Activated T-helper 1 cell treated with anti-CD3 and anti-CD28 coated beads, Interleukin-12 subunit alpha, Interleukin-12 subunit beta, Interleukin-2, Interleukin-4 antibody, amounts not matched to agents 30 ng/mL and 10 ng/mL and 1 ng/mL, durations not matched to agents 14 hours and 24 hours and 36 hours (primary cell): ENCODE measurements around the gene TMEM170B. TPM values are rescaled to one million over a fixed set of nuclear protein-coding genes. Genes with fewer than 3 reads are reported as not detected.
"Not testable (repeated sequence)": the region's sequence is repeated elsewhere in the genome, so short reads cannot be mapped to it uniquely, and the experiment has no call there.

Source experiments
- DNase-seq: peaks from one replicate; pipeline ENCODE4 v3.0.0; 2021; ENCODE audit warnings: low spot score
- H3K27ac Mint-ChIP-seq: one replicate; pipeline ENCODE4 v1.8.0; 2021; ENCODE audit warnings: mild to moderate bottlenecking, mixed read lengths
- H3K27me3 Mint-ChIP-seq: one replicate; pipeline ENCODE4 v1.8.0; 2022; ENCODE audit warnings: mild to moderate bottlenecking, moderate library complexity, mixed read lengths; ENCODE audit not compliant: insufficient read depth
- H3K36me3 Mint-ChIP-seq: one replicate; pipeline ENCODE4 v1.8.0; 2021; ENCODE audit warnings: low read depth, mixed read lengths
- H3K4me1 Mint-ChIP-seq: one replicate; pipeline ENCODE4 v1.8.0; 2021; ENCODE audit warnings: low read depth, mixed read lengths
- H3K4me3 Mint-ChIP-seq: one replicate; pipeline ENCODE4 v1.8.0; 2021; ENCODE audit warnings: mild to moderate bottlenecking, moderate library complexity, mixed read lengths
- H3K9me3 Mint-ChIP-seq: one replicate; pipeline ENCODE4 v1.8.0; 2021; ENCODE audit warnings: mixed read lengths
- intact Hi-C: fragments of 100-400 bp; cut with micrococcal nuclease; formaldehyde crosslinking; loops from one replicate; pipeline ENCODE4 v1.15.1; 2024
- total RNA-seq: library from RNA; stranded (reverse); gene quantifications from 2 replicates; pipeline ENCODE4 v1.2.3, GENCODE V29; 2022

Gene TMEM170B
- total RNA-seq, 1 donor from 2014 or later: 0.78 TPM

- H3K4me1 Mint-ChIP-seq: peaks cover 17% of the 10 kb centered on the region
- H3K36me3 Mint-ChIP-seq: no peaks in the 10 kb centered on the region
- peaks cover 64% of the 10 kb centered on the region for H3K27me3 Mint-ChIP-seq
- H3K4me3 Mint-ChIP-seq: peak overlapping the region; percentile 81
- peak; percentile 9 for DNase-seq
- intact Hi-C loops: loop anchor here (2.0 to 5.0 kb wide), 5 partner anchors 126 to 1765 kb away; partner anchors contain the start of gene MAK
- H3K9me3 Mint-ChIP-seq: no peaks in the 10 kb centered on the region
- peak overlapping the region; percentile 44 for H3K27ac Mint-ChIP-seq
Measured at GRCh38 chr6:11538052-11538818, 686 bp downstream of the TMEM170B start.

GRCh38 chr6:11538819-11539468 is 1.4 kb downstream of the TMEM170B start:
- Mint-ChIP-seq H3K36me3 (no peaks in the 10 kb centered on the region), H3K4me1 (peaks cover 17% of the 10 kb centered on the region), H3K27me3 (peaks cover 64% of the 10 kb centered on the region), H3K4me3 (peak overlapping the region; percentile 81), H3K27ac (peak overlapping the region; percentile 44), H3K9me3 (no peaks in the 10 kb centered on the region)
- no peak for DNase-seq
- intact Hi-C loops: loop anchor here (2.0 to 5.0 kb wide), 5 partner anchors 127 to 1764 kb away; partner anchors contain the start of gene MAK

GRCh38 chr6:11542863-11543262 is 5.3 kb downstream of the TMEM170B start:
- H3K36me3 Mint-ChIP-seq: no peaks in the 10 kb centered on the region
- intact Hi-C loops: no loop called here

GRCh38 chr6:11543919-11544518 is 6.5 kb downstream of the TMEM170B start:
- Mint-ChIP-seq H3K27ac (no peak overlapping the region), H3K4me1 (peaks cover 2% of the 10 kb centered on the region), H3K36me3 (no peaks in the 10 kb centered on the region), H3K27me3 (peaks cover 34% of the 10 kb centered on the region), H3K4me3 (no peak overlapping the region), H3K9me3 (no peaks in the 10 kb centered on the region)
- DNase-seq: no peak
- intact Hi-C loops: no loop called here

More at GRCh38 chr6:11542863-11543262, 5.3 kb downstream of the TMEM170B start:
- Mint-ChIP-seq H3K27ac (no peak overlapping the region), H3K4me1 (peaks cover 7% of the 10 kb centered on the region), H3K9me3 (no peaks in the 10 kb centered on the region), H3K27me3 (peaks cover 40% of the 10 kb centered on the region), H3K4me3 (no peak overlapping the region)
- DNase-seq: no peak

GRCh38 chr6:11547846-11548245 is 10.3 kb downstream of the TMEM170B start:
- intact Hi-C loops, H3K27ac Mint-ChIP-seq, H3K4me3 Mint-ChIP-seq, H3K36me3 Mint-ChIP-seq, H3K9me3 Mint-ChIP-seq, H3K4me1 Mint-ChIP-seq, DNase-seq: not testable (repeated sequence)
- peaks cover 15% of the 10 kb centered on the region for H3K27me3 Mint-ChIP-seq

- H3K27me3 Mint-ChIP-seq, H3K36me3 Mint-ChIP-seq, DNase-seq, H3K4me3 Mint-ChIP-seq, H3K4me1 Mint-ChIP-seq, H3K27ac Mint-ChIP-seq, H3K9me3 Mint-ChIP-seq, intact Hi-C loops: not testable (repeated sequence)
Measured at GRCh38 chr6:11548578-11548977, 11.0 kb downstream of the TMEM170B start.

- intact Hi-C loops: no loop called here
- no peaks in the 10 kb centered on the region for H3K36me3 Mint-ChIP-seq
- no peaks in the 10 kb centered on the region for H3K4me1 Mint-ChIP-seq
- no peaks in the 10 kb centered on the region for H3K9me3 Mint-ChIP-seq
- H3K27ac Mint-ChIP-seq: no peak overlapping the region
- H3K27me3 Mint-ChIP-seq: peaks cover 5% of the 10 kb centered on the region
- no peak overlapping the region for H3K4me3 Mint-ChIP-seq
- no peak for DNase-seq
Measured at GRCh38 chr6:11551053-11551452, 13.5 kb downstream of the TMEM170B start.

GRCh38 chr6:11552442-11552841 is 14.9 kb downstream of the TMEM170B start:
- Mint-ChIP-seq H3K27ac (no peak overlapping the region), H3K4me1 (no peaks in the 10 kb centered on the region), H3K9me3 (no peaks in the 10 kb centered on the region), H3K36me3 (no peaks in the 10 kb centered on the region), H3K27me3 (peaks cover 5% of the 10 kb centered on the region), H3K4me3 (no peak overlapping the region)
- intact Hi-C loops: no loop called here
- no peak for DNase-seq

- no peak overlapping the region for H3K4me3 Mint-ChIP-seq
- H3K27me3 Mint-ChIP-seq: peaks cover 5% of the 10 kb centered on the region
- intact Hi-C loops: no loop called here
- no peaks in the 10 kb centered on the region for H3K9me3 Mint-ChIP-seq
- DNase-seq: no peak
- H3K36me3 Mint-ChIP-seq: no peaks in the 10 kb centered on the region
- H3K27ac Mint-ChIP-seq: no peak overlapping the region
- H3K4me1 Mint-ChIP-seq: no peaks in the 10 kb centered on the region
Measured at GRCh38 chr6:11553824-11554223, 16.3 kb downstream of the TMEM170B start.

GRCh38 chr6:11556309-11556708 is 18.8 kb downstream of the TMEM170B start:
- no peak for DNase-seq
- Mint-ChIP-seq H3K27me3 (peaks cover 3% of the 10 kb centered on the region), H3K36me3 (no peaks in the 10 kb centered on the region), H3K4me3 (no peak overlapping the region), H3K9me3 (no peaks in the 10 kb centered on the region), H3K27ac (no peak overlapping the region), H3K4me1 (no peaks in the 10 kb centered on the region)
- intact Hi-C loops: no loop called here

GRCh38 chr6:11563793-11564192 is 26.2 kb downstream of the TMEM170B start:
- Mint-ChIP-seq H3K4me1 (no peaks in the 10 kb centered on the region), H3K27ac (no peak overlapping the region), H3K4me3 (no peak overlapping the region), H3K36me3 (no peaks in the 10 kb centered on the region), H3K27me3 (no peaks in the 10 kb centered on the region), H3K9me3 (no peaks in the 10 kb centered on the region)
- DNase-seq: no peak
- intact Hi-C loops: no loop called here

GRCh38 chr6:11566609-11567008 is 29.1 kb downstream of the TMEM170B start:
- intact Hi-C loops: no loop called here
- no peaks in the 10 kb centered on the region for H3K4me1 Mint-ChIP-seq

GRCh38 chr6:11571073-11571472 is 33.5 kb downstream of the TMEM170B start:
- Mint-ChIP-seq H3K27ac (no peak overlapping the region), H3K9me3 (no peaks in the 10 kb centered on the region), H3K4me3 (no peak overlapping the region), H3K36me3 (no peaks in the 10 kb centered on the region), H3K4me1 (no peaks in the 10 kb centered on the region), H3K27me3 (peaks cover 1% of the 10 kb centered on the region)
- intact Hi-C loops: no loop called here
- DNase-seq: no peak

More at GRCh38 chr6:11566609-11567008, 29.1 kb downstream of the TMEM170B start:
- no peak for DNase-seq
- no peaks in the 10 kb centered on the region for H3K9me3 Mint-ChIP-seq
- H3K4me3 Mint-ChIP-seq: no peak overlapping the region
- H3K27me3 Mint-ChIP-seq: peaks cover 1% of the 10 kb centered on the region
- no peak overlapping the region for H3K27ac Mint-ChIP-seq
- H3K36me3 Mint-ChIP-seq: no peaks in the 10 kb centered on the region
